Panc1 (cell line): ENCODE results near the gene NTM. TPM values are rescaled to one million over a fixed set of nuclear protein-coding genes. Genes with fewer than 3 reads are reported as not detected.

ENCODE experiments used
- ATAC-seq: fragments of 200-7000 bp; cut with Tn5 transposase; 2 replicates; pipeline ENCODE4 v1.9.1; 2020; ENCODE audit warnings: mild to moderate bottlenecking, moderate library complexity
- BruUV-seq: library from RNA; stranded (reverse); fragments of 400-500 nt; replicated peaks from 2 replicates; lab custom pipeline; 2021; lab: Mats Ljungman, UMichigan
- CTCF ChIA-PET: fragments of 300-600 bp; sonication (Branson Sonifier 250); formaldehyde crosslinking; loops from one replicate; lab custom pipeline; 2022; ENCODE audit warnings: antibody characterized with exemption; lab: Charles Lee
- POLR2A ChIA-PET: fragments of 300-600 bp; sonication (Branson Sonifier 250); formaldehyde crosslinking; loops from one replicate; lab custom pipeline; 2022; ENCODE audit warnings: antibody characterized with exemption; lab: Charles Lee
- DNase-seq: peaks from one replicate; pipeline ENCODE4 v3.0.0-alpha.2; 2010; ENCODE audit warnings: low read depth, low spot score
- H3K27ac ChIP-seq: 2 replicates; pipeline ENCODE4 v1.5.1; 2011; ENCODE audit warnings: mild to moderate bottlenecking, low read length, inconsistent platforms
- H3K27me3 ChIP-seq: fragments of 200-500 bp; sonication (Bioruptor generic); 2 replicates; pipeline ENCODE4 v1.6.0; 2014; ENCODE audit warnings: low read length, inconsistent platforms; ENCODE audit not compliant: control insufficient read depth, insufficient read depth
- H3K36me3 ChIP-seq: fragments of 200-500 bp; sonication (Bioruptor generic); 2 replicates; pipeline ENCODE4 v1.5.1; 2014; ENCODE audit warnings: inconsistent platforms, mild to moderate bottlenecking, low read length, moderate library complexity; ENCODE audit not compliant: control insufficient read depth, insufficient read depth
- H3K4me1 ChIP-seq: 2 replicates; pipeline ENCODE4 v1.5.1; 2011; ENCODE audit warnings: inconsistent platforms, mild to moderate bottlenecking, low read length, moderate library complexity; ENCODE audit not compliant: control insufficient read depth, insufficient read depth
- H3K4me3 ChIP-seq, 2 experiments: 2 replicates each; pipeline ENCODE4 v1.5.1; 2011 to 2012; ENCODE audit warnings: low read depth in 2 of 2, low read length in 2 of 2, mild to moderate bottlenecking in 2 of 2, inconsistent platforms in 1 of 2, moderate library complexity in 1 of 2
- H3K9me3 ChIP-seq: fragments of 200-500 bp; sonication (Bioruptor generic); 2 replicates; pipeline ENCODE4 v1.5.1; 2014; ENCODE audit warnings: low read depth, mild to moderate bottlenecking, inconsistent platforms, low read length, moderate library complexity; ENCODE audit not compliant: control insufficient read depth, insufficient read depth
- TCF7L2 ChIP-seq: IDR thresholded peaks from 2 replicates; pipeline ENCODE4 v1.6.1; 2011; ENCODE audit warnings: mild to moderate bottlenecking, low read depth, low read length, inconsistent platforms
- in situ Hi-C: cut with HindIII; loops from 2 replicates; pipeline ENCODE4 v1.10.0; 2016; ENCODE audit warnings: low sequenced_read_pairs, low pct_unique_long_range_greater_than_20kb
- intact Hi-C: fragments of 100-400 bp; cut with micrococcal nuclease; formaldehyde crosslinking; loops from one replicate; pipeline ENCODE4 v1.10.0; 2022; ENCODE audit not compliant: unreplicated experiment
- total RNA-seq: library from RNA; stranded (reverse); gene quantifications from one replicate; pipeline ENCODE4 v1.2.1, GENCODE V29; 2021; ENCODE audit not compliant: unreplicated experiment
- TF ChIP-seq, protein P1 (sequence below): fragments of 450-650 bp; IDR thresholded peaks from 2 replicates; pipeline ENCODE4 v1.5.1; 2017; ENCODE audit warnings: mild to moderate bottlenecking
- TF ChIP-seq, protein P2 (sequence below), 2 experiments: IDR thresholded peaks; 2 replicates each; pipeline ENCODE4 v1.6.1; 2011 to 2012; ENCODE audit warnings: low read depth in 2 of 2, control low read depth in 1 of 2, low read length in 1 of 2, mild to moderate bottlenecking in 1 of 2, moderate library complexity in 1 of 2; ENCODE audit not compliant: insufficient read depth in 1 of 2

NTM gene
- total RNA-seq, 1 experiment from 2014 or later, result 0.10 TPM

DNA sequence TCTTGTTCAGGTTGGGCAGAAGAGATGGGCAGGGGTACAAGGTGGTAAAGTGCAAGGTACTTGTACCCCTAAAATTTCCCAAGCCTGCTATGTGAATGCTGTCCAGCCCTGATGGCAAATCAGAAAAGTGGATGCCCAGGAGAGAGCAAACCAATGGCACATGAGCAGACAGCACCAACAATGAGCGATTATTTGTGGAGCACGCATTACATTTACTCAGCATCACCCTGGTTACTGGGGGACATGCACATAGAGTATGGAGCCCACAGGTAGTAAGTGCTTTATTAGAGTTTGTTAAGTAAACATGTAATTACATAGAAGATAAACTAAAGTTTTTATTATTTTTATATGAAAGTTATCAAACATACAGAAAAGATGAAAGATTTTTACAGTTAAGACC lies 165.7 kb downstream of the NTM start:
- H3K27me3 ChIP-seq, result no peaks in the 10 kb centered on the region
- POLR2A ChIA-PET, result no interaction called here
- DNase-seq, result no peak
- in situ Hi-C loops (no loop called here), intact Hi-C loops (no loop called here)
- no peak for ATAC-seq
- no peak overlapping the region for H3K4me3 ChIP-seq
- no peaks in the 10 kb centered on the region for H3K36me3 ChIP-seq
- no peaks in the 10 kb centered on the region for H3K9me3 ChIP-seq
- TF ChIP-seq, protein P1, sequence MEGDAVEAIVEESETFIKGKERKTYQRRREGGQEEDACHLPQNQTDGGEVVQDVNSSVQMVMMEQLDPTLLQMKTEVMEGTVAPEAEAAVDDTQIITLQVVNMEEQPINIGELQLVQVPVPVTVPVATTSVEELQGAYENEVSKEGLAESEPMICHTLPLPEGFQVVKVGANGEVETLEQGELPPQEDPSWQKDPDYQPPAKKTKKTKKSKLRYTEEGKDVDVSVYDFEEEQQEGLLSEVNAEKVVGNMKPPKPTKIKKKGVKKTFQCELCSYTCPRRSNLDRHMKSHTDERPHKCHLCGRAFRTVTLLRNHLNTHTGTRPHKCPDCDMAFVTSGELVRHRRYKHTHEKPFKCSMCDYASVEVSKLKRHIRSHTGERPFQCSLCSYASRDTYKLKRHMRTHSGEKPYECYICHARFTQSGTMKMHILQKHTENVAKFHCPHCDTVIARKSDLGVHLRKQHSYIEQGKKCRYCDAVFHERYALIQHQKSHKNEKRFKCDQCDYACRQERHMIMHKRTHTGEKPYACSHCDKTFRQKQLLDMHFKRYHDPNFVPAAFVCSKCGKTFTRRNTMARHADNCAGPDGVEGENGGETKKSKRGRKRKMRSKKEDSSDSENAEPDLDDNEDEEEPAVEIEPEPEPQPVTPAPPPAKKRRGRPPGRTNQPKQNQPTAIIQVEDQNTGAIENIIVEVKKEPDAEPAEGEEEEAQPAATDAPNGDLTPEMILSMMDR, result no peak
- no peak for TF ChIP-seq TCF7L2
- TF ChIP-seq, protein P2, sequence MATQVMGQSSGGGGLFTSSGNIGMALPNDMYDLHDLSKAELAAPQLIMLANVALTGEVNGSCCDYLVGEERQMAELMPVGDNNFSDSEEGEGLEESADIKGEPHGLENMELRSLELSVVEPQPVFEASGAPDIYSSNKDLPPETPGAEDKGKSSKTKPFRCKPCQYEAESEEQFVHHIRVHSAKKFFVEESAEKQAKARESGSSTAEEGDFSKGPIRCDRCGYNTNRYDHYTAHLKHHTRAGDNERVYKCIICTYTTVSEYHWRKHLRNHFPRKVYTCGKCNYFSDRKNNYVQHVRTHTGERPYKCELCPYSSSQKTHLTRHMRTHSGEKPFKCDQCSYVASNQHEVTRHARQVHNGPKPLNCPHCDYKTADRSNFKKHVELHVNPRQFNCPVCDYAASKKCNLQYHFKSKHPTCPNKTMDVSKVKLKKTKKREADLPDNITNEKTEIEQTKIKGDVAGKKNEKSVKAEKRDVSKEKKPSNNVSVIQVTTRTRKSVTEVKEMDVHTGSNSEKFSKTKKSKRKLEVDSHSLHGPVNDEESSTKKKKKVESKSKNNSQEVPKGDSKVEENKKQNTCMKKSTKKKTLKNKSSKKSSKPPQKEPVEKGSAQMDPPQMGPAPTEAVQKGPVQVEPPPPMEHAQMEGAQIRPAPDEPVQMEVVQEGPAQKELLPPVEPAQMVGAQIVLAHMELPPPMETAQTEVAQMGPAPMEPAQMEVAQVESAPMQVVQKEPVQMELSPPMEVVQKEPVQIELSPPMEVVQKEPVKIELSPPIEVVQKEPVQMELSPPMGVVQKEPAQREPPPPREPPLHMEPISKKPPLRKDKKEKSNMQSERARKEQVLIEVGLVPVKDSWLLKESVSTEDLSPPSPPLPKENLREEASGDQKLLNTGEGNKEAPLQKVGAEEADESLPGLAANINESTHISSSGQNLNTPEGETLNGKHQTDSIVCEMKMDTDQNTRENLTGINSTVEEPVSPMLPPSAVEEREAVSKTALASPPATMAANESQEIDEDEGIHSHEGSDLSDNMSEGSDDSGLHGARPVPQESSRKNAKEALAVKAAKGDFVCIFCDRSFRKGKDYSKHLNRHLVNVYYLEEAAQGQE (IDR thresholded peaks at IDR 0.05; ENCODE audit: insufficient read depth in 1 of 2, low read depth in 2 of 2, low read length in 1 of 2), result no peak
- H3K27ac ChIP-seq, result no peak overlapping the region
- no TSS peak for BruUV-seq
- CTCF ChIA-PET, result no interaction called here
- H3K4me1 ChIP-seq, result no peaks in the 10 kb centered on the region

DNA sequence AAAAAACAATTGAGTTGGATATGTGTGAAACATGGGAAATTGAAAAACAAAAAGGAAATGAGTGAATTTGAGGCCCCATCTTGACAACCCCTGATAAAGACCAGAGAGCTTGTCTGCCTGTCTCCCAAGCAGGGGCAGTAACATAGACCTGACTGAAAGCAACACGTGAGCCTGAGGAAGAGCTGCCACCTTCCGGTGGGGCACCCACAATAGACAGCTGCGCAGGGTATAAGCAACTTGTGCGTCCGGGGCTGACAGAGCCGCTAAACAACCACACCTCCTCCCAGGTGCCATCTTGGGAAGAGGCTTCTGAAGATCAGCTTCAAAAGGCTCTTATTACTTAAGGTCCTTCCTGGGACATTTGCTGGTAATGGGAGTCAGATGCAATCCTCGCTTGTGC lies 166.8 kb downstream of the NTM start:
- intact Hi-C loops, result no loop called here
- Histone ChIP-seq H3K27me3 (no peaks in the 10 kb centered on the region), H3K4me3 (no peak overlapping the region), H3K9me3 (no peaks in the 10 kb centered on the region), H3K36me3 (no peaks in the 10 kb centered on the region), H3K27ac (no peak overlapping the region), H3K4me1 (no peaks in the 10 kb centered on the region)
- ATAC-seq (no peak), DNase-seq (no peak)
- BruUV-seq, result no TSS peak
- POLR2A ChIA-PET, result no interaction called here
- CTCF ChIA-PET, result interaction anchor here (0.6 kb wide), 2 partner anchors 452 to 863 kb away, joined by 4 read pairs; no protein-coding TSS in a partner anchor
- in situ Hi-C loops, result no loop called here
- TF ChIP-seq, protein P1, result peak; percentile 16; the same call in 1 of the 2 replicates
- TF ChIP-seq, protein P2 (IDR thresholded peaks at IDR 0.05; ENCODE audit: insufficient read depth in 1 of 2, low read depth in 2 of 2, low read length in 1 of 2), result no peak
